Measurements from ENCODE around the gene ZNF514.
"Not testable (repeated sequence)": the region's sequence is repeated elsewhere in the genome, so short reads cannot be mapped to it uniquely, and the experiment has no call there.

ZNF514 gene

DNA sequence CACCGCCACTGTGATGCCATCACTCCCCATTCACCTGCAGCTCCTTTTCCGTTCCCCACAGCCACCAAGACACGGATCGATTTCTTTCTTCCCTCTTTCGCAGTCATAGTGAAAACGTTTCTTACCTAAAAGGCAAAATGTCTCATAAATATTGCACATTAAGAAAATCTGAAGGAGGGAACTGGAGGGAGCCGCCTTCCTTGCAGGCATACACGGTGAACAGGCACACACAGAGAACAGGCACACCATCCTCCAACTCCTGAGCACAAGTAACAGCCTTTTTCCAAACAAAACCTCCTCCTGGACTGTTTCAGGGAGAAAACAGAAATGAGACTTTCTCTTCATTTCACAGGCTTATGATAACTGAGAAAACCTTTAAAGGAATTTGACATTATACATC is 55.0 kb downstream of the ZNF514 start:
- TF ChIP-seq, protein P1, sequence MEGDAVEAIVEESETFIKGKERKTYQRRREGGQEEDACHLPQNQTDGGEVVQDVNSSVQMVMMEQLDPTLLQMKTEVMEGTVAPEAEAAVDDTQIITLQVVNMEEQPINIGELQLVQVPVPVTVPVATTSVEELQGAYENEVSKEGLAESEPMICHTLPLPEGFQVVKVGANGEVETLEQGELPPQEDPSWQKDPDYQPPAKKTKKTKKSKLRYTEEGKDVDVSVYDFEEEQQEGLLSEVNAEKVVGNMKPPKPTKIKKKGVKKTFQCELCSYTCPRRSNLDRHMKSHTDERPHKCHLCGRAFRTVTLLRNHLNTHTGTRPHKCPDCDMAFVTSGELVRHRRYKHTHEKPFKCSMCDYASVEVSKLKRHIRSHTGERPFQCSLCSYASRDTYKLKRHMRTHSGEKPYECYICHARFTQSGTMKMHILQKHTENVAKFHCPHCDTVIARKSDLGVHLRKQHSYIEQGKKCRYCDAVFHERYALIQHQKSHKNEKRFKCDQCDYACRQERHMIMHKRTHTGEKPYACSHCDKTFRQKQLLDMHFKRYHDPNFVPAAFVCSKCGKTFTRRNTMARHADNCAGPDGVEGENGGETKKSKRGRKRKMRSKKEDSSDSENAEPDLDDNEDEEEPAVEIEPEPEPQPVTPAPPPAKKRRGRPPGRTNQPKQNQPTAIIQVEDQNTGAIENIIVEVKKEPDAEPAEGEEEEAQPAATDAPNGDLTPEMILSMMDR (conservative IDR thresholded peaks at IDR 0.05; ENCODE audit: low read depth, low read length) = no peak
- no peaks in the 10 kb centered on the region for H3K79me2 ChIP-seq (ENCODE audit: insufficient read depth, low read depth)
- H3K4me1 ChIP-seq (ENCODE audit: low read depth, poor library complexity, severe bottlenecking) = no peaks in the 10 kb centered on the region
- no peaks in the 10 kb centered on the region for H3K36me3 ChIP-seq (ENCODE audit: insufficient read depth)
- H3K27ac ChIP-seq = no peak overlapping the region
- no peak overlapping the region for H3K9ac ChIP-seq
- H4K20me1 ChIP-seq (ENCODE audit: insufficient read depth) = no peaks in the 10 kb centered on the region
- H3K4me3 ChIP-seq (IDR thresholded peaks at IDR 0.05; ENCODE audit: insufficient read depth, low read depth, low read length) = no peak overlapping the region
- H3K27me3 ChIP-seq (ENCODE audit: insufficient read depth, low read depth) = no peaks in the 10 kb centered on the region
- no peak overlapping the region for H2AFZ ChIP-seq (ENCODE audit: low read depth)
- H3K4me2 ChIP-seq = no peak overlapping the region

DNA sequence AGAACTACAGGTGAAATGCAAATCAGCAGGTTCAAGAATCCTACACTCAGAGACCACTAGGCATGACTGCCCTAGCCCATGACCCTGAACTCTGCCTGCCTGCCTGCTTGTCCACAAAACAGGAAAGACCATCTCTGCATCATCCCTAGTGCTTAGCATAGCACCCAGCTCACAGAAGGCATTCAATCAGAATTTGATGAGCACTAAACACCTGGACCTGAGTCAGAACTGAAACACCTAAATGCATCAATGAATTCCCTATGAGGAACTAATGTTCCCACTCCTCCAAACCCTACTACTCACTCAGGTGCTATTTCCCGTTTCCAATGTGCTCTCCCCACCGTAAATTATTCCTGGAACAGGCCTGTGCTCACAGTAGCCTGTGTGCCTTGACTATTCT is 59.7 kb downstream of the ZNF514 start:
- H3K79me2 ChIP-seq (ENCODE audit: insufficient read depth, low read depth) = no peaks in the 10 kb centered on the region
- no peaks in the 10 kb centered on the region for H3K4me1 ChIP-seq (ENCODE audit: low read depth, poor library complexity, severe bottlenecking)
- no peaks in the 10 kb centered on the region for H4K20me1 ChIP-seq (ENCODE audit: insufficient read depth)
- H3K36me3 ChIP-seq (ENCODE audit: insufficient read depth) = no peaks in the 10 kb centered on the region
- no peak overlapping the region for H3K4me3 ChIP-seq (IDR thresholded peaks at IDR 0.05; ENCODE audit: insufficient read depth, low read depth, low read length)
- H3K4me2 ChIP-seq = no peak overlapping the region
- TF ChIP-seq, protein P1 (conservative IDR thresholded peaks at IDR 0.05; ENCODE audit: low read depth, low read length) = no peak
- no peak overlapping the region for H2AFZ ChIP-seq (ENCODE audit: low read depth)
- H3K9ac ChIP-seq = no peak overlapping the region
- no peak overlapping the region for H3K27ac ChIP-seq
- no peaks in the 10 kb centered on the region for H3K27me3 ChIP-seq (ENCODE audit: insufficient read depth, low read depth)

DNA sequence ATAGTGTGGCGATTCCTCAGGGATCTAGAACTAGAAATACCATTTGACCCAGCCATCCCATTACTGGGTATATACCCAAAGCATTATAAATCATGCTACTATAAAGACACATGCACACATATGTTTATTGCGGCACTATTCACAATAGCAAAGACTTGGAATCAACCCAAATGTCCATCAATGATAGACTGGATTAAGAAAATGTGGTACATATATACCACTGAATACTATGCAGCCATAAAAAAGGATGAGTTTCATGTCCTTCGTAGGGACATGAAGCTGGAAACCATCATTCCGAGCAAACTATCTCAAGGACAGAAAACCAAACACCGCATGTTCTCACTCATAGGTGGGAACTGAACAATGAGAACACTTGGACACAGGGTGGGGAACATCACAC is 61.4 kb downstream of the ZNF514 start:
- not testable (repeated sequence) for H3K79me2 ChIP-seq (ENCODE audit: insufficient read depth, low read depth); H3K27me3 ChIP-seq (ENCODE audit: insufficient read depth, low read depth); H2AFZ ChIP-seq (ENCODE audit: low read depth); H4K20me1 ChIP-seq (ENCODE audit: insufficient read depth); H3K4me1 ChIP-seq (ENCODE audit: low read depth, poor library complexity, severe bottlenecking); H3K9ac ChIP-seq; H3K4me2 ChIP-seq; H3K36me3 ChIP-seq (ENCODE audit: insufficient read depth); H3K27ac ChIP-seq; H3K4me3 ChIP-seq (IDR thresholded peaks at IDR 0.05; ENCODE audit: insufficient read depth, low read depth, low read length)

Data from KMS-11 (cell line).